Measurements from ENCODE around the gene SLITRK5.

The SLITRK5 gene, protein sequence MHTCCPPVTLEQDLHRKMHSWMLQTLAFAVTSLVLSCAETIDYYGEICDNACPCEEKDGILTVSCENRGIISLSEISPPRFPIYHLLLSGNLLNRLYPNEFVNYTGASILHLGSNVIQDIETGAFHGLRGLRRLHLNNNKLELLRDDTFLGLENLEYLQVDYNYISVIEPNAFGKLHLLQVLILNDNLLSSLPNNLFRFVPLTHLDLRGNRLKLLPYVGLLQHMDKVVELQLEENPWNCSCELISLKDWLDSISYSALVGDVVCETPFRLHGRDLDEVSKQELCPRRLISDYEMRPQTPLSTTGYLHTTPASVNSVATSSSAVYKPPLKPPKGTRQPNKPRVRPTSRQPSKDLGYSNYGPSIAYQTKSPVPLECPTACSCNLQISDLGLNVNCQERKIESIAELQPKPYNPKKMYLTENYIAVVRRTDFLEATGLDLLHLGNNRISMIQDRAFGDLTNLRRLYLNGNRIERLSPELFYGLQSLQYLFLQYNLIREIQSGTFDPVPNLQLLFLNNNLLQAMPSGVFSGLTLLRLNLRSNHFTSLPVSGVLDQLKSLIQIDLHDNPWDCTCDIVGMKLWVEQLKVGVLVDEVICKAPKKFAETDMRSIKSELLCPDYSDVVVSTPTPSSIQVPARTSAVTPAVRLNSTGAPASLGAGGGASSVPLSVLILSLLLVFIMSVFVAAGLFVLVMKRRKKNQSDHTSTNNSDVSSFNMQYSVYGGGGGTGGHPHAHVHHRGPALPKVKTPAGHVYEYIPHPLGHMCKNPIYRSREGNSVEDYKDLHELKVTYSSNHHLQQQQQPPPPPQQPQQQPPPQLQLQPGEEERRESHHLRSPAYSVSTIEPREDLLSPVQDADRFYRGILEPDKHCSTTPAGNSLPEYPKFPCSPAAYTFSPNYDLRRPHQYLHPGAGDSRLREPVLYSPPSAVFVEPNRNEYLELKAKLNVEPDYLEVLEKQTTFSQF

GRCh38 chr13:87671031-87671752 is at the start of gene SLITRK5:
TSS of gene SLITRK5 (plus strand) at chr13:87671371. CDS start at chr13:87675389, 4,018 bp downstream.
- DNase-seq (ENCODE audit: low read depth), result peak; percentile 35

DNA sequence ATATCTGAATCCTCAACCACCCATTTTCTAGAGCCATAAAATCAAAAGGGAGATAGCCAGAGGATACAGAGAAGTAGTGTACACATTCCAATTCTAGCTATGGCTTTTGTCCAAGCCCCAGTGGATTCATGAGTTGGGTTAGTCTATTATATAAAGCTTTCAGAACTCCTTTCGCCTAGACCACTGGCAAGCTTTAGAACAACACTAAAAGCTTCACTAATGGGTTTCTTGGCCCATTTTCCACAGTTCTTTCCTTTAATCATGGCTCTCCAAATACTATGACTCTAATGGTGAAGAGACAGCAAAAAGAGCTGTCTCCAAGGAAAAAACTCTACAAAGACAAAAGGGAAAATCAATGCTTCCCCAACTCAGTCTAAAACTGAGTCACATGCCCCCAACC is 48.2 kb upstream of the SLITRK5 start:
- DNase-seq (ENCODE audit: low read depth), result no peak

- no peak for DNase-seq (ENCODE audit: low read depth)
Observed at GRCh38 chr13:87656306-87656705, 14.9 kb upstream of the SLITRK5 start.

GRCh38 chr13:87661471-87661870 is 9.7 kb upstream of the SLITRK5 start:
- DNase-seq (ENCODE audit: low read depth), result no peak

- no peak for DNase-seq (ENCODE audit: low read depth)
Observed at GRCh38 chr13:87666831-87667230, 4.3 kb upstream of the SLITRK5 start.

- DNase-seq (ENCODE audit: low read depth), result no peak
Observed at GRCh38 chr13:87667686-87668085, 3.5 kb upstream of the SLITRK5 start.

- no peak for DNase-seq (ENCODE audit: low read depth)
Observed at GRCh38 chr13:87669379-87669978, 1.7 kb upstream of the SLITRK5 start.

- no peak for DNase-seq (ENCODE audit: low read depth)
Observed at GRCh38 chr13:87671753-87672605, 808 bp downstream of the SLITRK5 start.

- DNase-seq (ENCODE audit: low read depth), result no peak
Observed at GRCh38 chr13:87674247-87674738, 3.1 kb downstream of the SLITRK5 start.

DNA sequence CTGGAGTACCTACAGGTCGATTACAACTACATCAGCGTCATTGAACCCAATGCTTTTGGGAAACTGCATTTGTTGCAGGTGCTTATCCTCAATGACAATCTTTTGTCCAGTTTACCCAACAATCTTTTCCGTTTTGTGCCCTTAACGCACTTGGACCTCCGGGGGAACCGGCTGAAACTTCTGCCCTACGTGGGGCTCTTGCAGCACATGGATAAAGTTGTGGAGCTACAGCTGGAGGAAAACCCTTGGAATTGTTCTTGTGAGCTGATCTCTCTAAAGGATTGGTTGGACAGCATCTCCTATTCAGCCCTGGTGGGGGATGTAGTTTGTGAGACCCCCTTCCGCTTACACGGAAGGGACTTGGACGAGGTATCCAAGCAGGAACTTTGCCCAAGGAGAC is 4.7 kb downstream of the SLITRK5 start:
- no peak for DNase-seq (ENCODE audit: low read depth)

DNA sequence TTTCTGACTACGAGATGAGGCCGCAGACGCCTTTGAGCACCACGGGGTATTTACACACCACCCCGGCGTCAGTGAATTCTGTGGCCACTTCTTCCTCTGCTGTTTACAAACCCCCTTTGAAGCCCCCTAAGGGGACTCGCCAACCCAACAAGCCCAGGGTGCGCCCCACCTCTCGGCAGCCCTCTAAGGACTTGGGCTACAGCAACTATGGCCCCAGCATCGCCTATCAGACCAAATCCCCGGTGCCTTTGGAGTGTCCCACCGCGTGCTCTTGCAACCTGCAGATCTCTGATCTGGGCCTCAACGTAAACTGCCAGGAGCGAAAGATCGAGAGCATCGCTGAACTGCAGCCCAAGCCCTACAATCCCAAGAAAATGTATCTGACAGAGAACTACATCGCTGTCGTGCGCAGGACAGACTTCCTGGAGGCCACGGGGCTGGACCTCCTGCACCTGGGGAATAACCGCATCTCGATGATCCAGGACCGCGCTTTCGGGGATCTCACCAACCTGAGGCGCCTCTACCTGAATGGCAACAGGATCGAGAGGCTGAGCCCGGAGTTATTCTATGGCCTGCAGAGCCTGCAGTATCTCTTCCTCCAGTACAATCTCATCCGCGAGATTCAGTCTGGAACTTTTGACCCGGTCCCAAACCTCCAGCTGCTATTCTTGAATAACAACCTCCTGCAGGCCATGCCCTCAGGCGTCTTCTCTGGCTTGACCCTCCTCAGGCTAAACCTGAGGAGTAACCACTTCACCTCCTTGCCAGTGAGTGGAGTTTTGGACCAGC is 5.3 kb downstream of the SLITRK5 start:
- no peak for DNase-seq (ENCODE audit: low read depth)

- DNase-seq (ENCODE audit: low read depth), result no peak
Observed at GRCh38 chr13:87677043-87677495, 5.9 kb downstream of the SLITRK5 start.

DNA sequence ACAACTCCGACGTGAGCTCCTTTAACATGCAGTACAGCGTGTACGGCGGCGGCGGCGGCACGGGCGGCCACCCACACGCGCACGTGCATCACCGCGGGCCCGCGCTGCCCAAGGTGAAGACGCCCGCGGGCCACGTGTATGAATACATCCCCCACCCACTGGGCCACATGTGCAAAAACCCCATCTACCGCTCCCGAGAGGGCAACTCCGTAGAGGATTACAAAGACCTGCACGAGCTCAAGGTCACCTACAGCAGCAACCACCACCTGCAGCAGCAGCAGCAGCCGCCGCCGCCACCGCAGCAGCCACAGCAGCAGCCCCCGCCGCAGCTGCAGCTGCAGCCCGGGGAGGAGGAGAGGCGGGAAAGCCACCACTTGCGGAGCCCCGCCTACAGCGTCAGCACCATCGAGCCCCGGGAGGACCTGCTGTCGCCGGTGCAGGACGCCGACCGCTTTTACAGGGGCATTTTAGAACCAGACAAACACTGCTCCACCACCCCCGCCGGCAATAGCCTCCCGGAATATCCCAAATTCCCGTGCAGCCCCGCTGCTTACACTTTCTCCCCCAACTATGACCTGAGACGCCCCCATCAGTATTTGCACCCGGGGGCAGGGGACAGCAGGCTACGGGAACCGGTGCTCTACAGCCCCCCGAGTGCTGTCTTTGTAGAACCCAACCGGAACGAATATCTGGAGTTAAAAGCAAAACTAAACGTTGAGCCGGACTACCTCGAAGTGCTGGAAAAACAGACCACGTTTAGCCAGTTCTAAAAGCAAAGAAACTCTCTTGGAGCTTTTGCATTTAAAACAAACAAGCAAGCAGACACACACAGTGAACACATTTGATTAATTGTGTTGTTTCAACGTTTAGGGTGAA is 6.6 kb downstream of the SLITRK5 start:
- DNase-seq (ENCODE audit: low read depth), result peak; percentile 18

DNA sequence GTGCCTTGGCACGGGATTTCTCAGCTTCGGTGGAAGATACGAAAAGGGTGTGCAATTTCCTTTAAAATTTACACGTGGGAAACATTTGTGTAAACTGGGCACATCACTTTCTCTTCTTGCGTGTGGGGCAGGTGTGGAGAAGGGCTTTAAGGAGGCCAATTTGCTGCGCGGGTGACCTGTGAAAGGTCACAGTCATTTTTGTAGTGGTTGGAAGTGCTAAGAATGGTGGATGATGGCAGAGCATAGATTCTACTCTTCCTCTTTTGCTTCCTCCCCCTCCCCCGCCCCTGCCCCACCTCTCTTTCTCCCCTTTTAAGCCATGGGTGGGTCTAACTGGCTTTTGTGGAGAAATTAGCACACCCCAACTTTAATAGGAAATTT is 7.2 kb downstream of the SLITRK5 start:
- no peak for DNase-seq (ENCODE audit: low read depth)

- no peak for DNase-seq (ENCODE audit: low read depth)
Observed at GRCh38 chr13:87680298-87680697, 9.1 kb downstream of the SLITRK5 start.

DNA sequence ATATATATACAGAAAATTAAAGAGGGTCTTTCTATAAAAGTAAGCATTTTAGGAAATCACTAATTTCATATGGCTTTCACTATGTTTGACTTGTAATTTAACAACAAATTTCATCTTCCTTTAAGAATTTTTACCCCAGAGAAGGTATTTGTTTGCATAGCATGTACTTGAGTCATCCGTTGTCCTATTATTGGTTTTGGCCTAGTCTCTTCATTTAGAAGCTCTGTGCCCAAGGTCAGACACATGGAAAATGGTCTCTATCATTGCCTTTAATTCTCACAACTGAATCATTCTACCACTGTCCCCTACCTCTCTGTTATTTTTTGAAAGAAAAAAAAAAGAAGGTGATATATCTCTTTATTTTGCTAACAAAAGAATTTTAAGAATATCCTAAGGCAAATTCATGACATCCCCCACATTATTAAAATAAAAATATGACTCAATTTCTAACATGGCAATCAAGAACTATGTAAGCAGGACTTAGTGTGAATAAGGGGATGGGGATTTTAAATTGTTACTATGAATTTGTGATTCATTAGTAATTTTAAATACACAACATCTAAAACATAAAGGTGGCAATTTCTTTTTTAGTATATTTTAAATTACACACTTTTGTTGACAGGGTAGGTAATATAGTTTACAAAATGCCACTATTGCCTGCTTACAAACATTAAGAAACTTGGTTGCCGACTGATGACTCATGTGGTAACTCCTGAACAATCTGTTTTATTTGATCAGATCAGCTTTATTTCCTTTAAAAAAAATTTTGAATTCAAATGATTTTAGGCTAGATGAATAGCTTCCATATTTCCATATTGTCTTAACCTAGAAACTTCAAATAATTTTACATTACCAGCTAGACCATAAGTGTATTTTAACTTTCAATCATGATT is 13.9 kb downstream of the SLITRK5 start:
- DNase-seq (ENCODE audit: low read depth), result no peak

- no peak for DNase-seq (ENCODE audit: low read depth)
Observed at GRCh38 chr13:87696458-87696857, 25.3 kb downstream of the SLITRK5 start.

DNA sequence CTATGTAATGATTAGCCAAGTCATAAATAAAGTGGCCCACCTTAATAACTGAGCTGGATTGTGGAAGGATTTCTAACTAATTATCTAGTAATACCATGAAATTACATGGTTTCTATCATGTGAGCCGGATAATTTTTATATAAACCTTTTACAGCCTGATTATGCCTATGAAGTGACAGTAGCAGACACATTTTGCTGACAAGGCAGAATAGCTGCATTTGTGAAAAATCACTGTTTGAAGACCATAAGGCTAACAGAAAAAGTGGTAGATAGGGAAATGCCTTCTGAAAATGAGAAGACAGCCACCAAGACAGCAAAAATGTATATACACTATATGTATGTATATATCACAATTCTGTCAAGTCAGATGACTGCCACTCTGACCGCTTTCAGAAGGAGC is 27.1 kb downstream of the SLITRK5 start:
- DNase-seq (ENCODE audit: low read depth), result no peak

Data from stimulated activated CD4-positive, alpha-beta T cell treated with anti-CD3 and anti-CD28 coated beads, Interleukin-2, amount 100 ng/mL, for 4 hours (primary cell).